Measurements from ENCODE around the gene PDZK1IP1.

DNA sequence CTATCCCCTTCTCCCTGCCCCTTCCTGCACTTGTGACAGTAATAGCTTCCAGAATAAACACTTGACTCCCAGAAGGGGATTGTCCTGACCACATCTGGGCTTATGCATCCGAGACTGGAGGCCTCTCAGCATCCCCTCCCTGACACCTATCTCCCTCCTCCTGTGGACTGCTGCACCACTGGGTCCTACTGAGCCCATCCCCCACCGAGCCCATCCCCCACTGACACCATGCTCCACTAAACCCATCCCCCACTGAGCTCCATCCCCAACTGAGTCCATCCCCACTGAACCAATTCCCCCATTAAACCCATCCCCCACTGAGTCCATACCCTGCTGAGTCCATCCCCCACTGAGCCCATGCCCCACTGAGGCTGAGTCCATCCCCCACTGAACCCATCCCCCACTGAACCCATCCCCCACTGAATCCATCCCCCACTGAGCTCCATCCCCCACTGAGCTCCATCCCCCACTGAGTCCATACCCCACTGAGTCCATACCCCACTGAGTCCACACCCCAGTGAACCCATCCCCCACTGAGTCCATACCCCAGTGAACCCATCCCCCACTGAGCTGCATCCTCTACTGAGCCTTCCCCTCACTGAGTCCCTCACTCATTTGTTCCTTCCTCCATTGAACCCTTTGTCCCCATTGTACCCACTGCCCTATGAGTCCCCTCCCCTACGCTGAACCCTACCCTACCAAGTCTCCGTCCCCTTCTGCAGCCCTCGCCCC is 5.6 kb downstream of the PDZK1IP1 start:
- TF ChIP-seq, protein P1, sequence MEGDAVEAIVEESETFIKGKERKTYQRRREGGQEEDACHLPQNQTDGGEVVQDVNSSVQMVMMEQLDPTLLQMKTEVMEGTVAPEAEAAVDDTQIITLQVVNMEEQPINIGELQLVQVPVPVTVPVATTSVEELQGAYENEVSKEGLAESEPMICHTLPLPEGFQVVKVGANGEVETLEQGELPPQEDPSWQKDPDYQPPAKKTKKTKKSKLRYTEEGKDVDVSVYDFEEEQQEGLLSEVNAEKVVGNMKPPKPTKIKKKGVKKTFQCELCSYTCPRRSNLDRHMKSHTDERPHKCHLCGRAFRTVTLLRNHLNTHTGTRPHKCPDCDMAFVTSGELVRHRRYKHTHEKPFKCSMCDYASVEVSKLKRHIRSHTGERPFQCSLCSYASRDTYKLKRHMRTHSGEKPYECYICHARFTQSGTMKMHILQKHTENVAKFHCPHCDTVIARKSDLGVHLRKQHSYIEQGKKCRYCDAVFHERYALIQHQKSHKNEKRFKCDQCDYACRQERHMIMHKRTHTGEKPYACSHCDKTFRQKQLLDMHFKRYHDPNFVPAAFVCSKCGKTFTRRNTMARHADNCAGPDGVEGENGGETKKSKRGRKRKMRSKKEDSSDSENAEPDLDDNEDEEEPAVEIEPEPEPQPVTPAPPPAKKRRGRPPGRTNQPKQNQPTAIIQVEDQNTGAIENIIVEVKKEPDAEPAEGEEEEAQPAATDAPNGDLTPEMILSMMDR (conservative IDR thresholded peaks at IDR 0.05), result no peak
- TF ChIP-seq ZFX (IDR thresholded peaks at IDR 0.05), result no peak

Measured in C4-2B (cell line).